B cell (primary cell): ENCODE results near the gene PPTC7.

Source experiments
- EZH2 ChIP-seq: IDR thresholded peaks from 2 replicates; pipeline ENCODE4 v1.6.1; 2012; ENCODE audit warnings: borderline replicate concordance, low read depth, mild to moderate bottlenecking, moderate library complexity, low read length; ENCODE audit not compliant: insufficient read depth, poor library complexity, severe bottlenecking
- TF ChIP-seq, protein P1 (sequence below): fragments of 200-600 bp; IDR thresholded peaks from one replicate; pipeline ENCODE4 v1.8.0; 2022; ENCODE audit warnings: antibody characterized with exemption, mild to moderate bottlenecking

DNA sequence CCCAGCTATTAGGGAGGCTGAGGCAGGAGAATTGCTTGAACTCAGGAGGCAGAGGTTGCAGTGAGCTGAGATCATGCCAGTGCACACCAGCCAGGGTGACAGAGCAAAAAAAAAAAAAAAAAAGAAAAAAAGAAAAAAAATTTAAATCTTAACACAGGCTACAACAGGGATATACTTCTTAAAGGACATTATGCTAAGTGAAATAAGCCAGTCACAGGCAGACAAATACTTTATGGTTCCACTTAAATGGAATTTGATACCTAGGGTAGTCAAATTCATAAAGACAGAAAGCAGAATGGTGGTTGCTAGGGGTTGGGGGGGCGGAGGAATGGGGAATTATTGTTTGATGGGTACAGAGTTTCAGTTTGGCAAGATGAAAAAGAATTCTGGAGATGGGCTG, 14.8 kb upstream of the PPTC7 start:
- TF ChIP-seq, protein P1, sequence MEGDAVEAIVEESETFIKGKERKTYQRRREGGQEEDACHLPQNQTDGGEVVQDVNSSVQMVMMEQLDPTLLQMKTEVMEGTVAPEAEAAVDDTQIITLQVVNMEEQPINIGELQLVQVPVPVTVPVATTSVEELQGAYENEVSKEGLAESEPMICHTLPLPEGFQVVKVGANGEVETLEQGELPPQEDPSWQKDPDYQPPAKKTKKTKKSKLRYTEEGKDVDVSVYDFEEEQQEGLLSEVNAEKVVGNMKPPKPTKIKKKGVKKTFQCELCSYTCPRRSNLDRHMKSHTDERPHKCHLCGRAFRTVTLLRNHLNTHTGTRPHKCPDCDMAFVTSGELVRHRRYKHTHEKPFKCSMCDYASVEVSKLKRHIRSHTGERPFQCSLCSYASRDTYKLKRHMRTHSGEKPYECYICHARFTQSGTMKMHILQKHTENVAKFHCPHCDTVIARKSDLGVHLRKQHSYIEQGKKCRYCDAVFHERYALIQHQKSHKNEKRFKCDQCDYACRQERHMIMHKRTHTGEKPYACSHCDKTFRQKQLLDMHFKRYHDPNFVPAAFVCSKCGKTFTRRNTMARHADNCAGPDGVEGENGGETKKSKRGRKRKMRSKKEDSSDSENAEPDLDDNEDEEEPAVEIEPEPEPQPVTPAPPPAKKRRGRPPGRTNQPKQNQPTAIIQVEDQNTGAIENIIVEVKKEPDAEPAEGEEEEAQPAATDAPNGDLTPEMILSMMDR: no peak
- no peak for TF ChIP-seq EZH2
